NCI-H748 (cell line): ENCODE measurements around the gene IL1RL2.

Experiments used
- DNase-seq: peaks from one replicate; lab custom pipeline; 2025; ENCODE audit not compliant: unreplicated experiment; lab: John Stamatoyannopoulos, UW

IL1RL2 gene

GRCh38 chr2:102186791-102187495 is at the start of gene IL1RL2:
TSS of gene IL1RL2 (plus strand) at chr2:102187023. CDS start at chr2:102187868, 845 bp downstream.
- DNase-seq: no peak

GRCh38 chr2:102137138-102137537 is 49.7 kb upstream of the IL1RL2 start:
- DNase-seq: no peak

- no peak for DNase-seq
These were observed 48.5 kb upstream of the IL1RL2 start for GRCh38 chr2:102138331-102138730.

- no peak for DNase-seq
These were observed 47.0 kb upstream of the IL1RL2 start for GRCh38 chr2:102139851-102140250.

- no peak for DNase-seq
These were observed 46.4 kb upstream of the IL1RL2 start for GRCh38 chr2:102140377-102140776.

GRCh38 chr2:102141011-102141943 is 45.5 kb upstream of the IL1RL2 start:
- no peak for DNase-seq

GRCh38 chr2:102141970-102142828 is 44.6 kb upstream of the IL1RL2 start, which contains the start of gene IL1R1:
TSS of gene IL1R1 (plus strand) at chr2:102142746. CDS start at chr2:102157725, 14,979 bp downstream.
- DNase-seq: peak; percentile 38

GRCh38 chr2:102142829-102143449 is 43.9 kb upstream of the IL1RL2 start:
- no peak for DNase-seq

GRCh38 chr2:102143450-102143985 is 43.3 kb upstream of the IL1RL2 start:
- no peak for DNase-seq

- DNase-seq: no peak
These were observed 42.7 kb upstream of the IL1RL2 start for GRCh38 chr2:102144128-102144527.

- no peak for DNase-seq
These were observed 41.7 kb upstream of the IL1RL2 start for GRCh38 chr2:102145107-102145506.

GRCh38 chr2:102145934-102146333 is 40.9 kb upstream of the IL1RL2 start:
- no peak for DNase-seq

- DNase-seq: no peak
These were observed 38.9 kb upstream of the IL1RL2 start for GRCh38 chr2:102147935-102148334.

GRCh38 chr2:102149243-102149642 is 37.6 kb upstream of the IL1RL2 start:
- DNase-seq: no peak

GRCh38 chr2:102149644-102150455 is 37.0 kb upstream of the IL1RL2 start:
- no peak for DNase-seq

GRCh38 chr2:102154364-102154763 is 32.5 kb upstream of the IL1RL2 start:
- no peak for DNase-seq

- no peak for DNase-seq
These were observed 31.7 kb upstream of the IL1RL2 start for GRCh38 chr2:102154946-102155702.

- DNase-seq: no peak
These were observed 30.9 kb upstream of the IL1RL2 start for GRCh38 chr2:102155703-102156515.
